NCI-H2171 (cell line): ENCODE measurements around the gene NAA10.

Experiments used
- DNase-seq: peaks from one replicate; lab custom pipeline; 2025; lab: John Stamatoyannopoulos, UW

Gene NAA10

GRCh38 chrX:153966841-153967535, 32.2 kb upstream of the NAA10 start:
- no peak for DNase-seq

- no peak for DNase-seq
Measured at GRCh38 chrX:153966283-153966688, 31.4 kb upstream of the NAA10 start.

- no peak for DNase-seq
Measured at GRCh38 chrX:153965406-153965805, 30.6 kb upstream of the NAA10 start.

- DNase-seq: no peak
Measured at GRCh38 chrX:153964105-153964504, 29.3 kb upstream of the NAA10 start.

GRCh38 chrX:153963546-153963945, 28.7 kb upstream of the NAA10 start:
- no peak for DNase-seq

- no peak for DNase-seq
Measured at GRCh38 chrX:153961292-153961691, 26.5 kb upstream of the NAA10 start.

- no peak for DNase-seq
Measured at GRCh38 chrX:153960786-153961185, 25.9 kb upstream of the NAA10 start.

- DNase-seq: no peak
Measured at GRCh38 chrX:153960077-153960476, 25.2 kb upstream of the NAA10 start.

GRCh38 chrX:153959649-153960048, 24.8 kb upstream of the NAA10 start:
- DNase-seq: no peak

- DNase-seq: no peak
Measured at GRCh38 chrX:153958605-153959004, 23.8 kb upstream of the NAA10 start.

- no peak for DNase-seq
Measured at GRCh38 chrX:153957224-153957623, 22.4 kb upstream of the NAA10 start.

- no peak for DNase-seq
Measured at GRCh38 chrX:153956044-153956907, 21.4 kb upstream of the NAA10 start.

- DNase-seq: no peak
Measured at GRCh38 chrX:153955228-153955732, 20.4 kb upstream of the NAA10 start.

- DNase-seq: no peak
Measured at GRCh38 chrX:153954558-153955227, 19.9 kb upstream of the NAA10 start.

- no peak for DNase-seq
Measured at GRCh38 chrX:153953892-153954557, 19.2 kb upstream of the NAA10 start.

GRCh38 chrX:153953342-153953830, 18.5 kb upstream of the NAA10 start:
- peak; percentile 31 for DNase-seq

GRCh38 chrX:153952373-153953026, 17.7 kb upstream of the NAA10 start:
- DNase-seq: no peak

- no peak for DNase-seq
Measured at GRCh38 chrX:153951683-153952372, 17.0 kb upstream of the NAA10 start.

GRCh38 chrX:153950127-153950526, 15.3 kb upstream of the NAA10 start:
- no peak for DNase-seq
